Measurements from ENCODE around the gene MGAM2.

MGAM2 gene

DNA sequence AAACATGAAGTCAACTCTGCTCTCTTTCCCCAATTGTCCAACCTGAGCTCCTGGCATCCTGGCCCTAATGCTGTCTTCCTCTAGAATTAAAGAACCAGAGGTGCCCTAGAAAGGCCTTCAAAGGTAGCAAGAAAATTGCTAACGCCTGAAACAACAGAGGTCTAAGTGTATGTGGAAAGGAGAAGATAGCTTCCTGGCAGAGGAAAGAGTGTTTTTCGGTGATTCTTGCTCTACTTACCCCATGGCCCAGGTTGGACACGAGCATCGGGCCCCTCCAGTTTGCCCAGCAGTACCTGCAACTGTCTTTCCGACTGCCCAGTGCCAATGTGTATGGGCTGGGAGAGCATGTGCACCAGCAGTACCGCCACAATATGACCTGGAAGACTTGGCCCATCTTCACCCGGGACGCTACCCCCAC, 22.2 kb downstream of the MGAM2 start (continued):
- no peak for TF ChIP-seq ZFP30 (CRISPR knock-in tag; IDR thresholded peaks at IDR 0.05)
- no peak for TF ChIP-seq TOX (CRISPR knock-in tag; IDR thresholded peaks at IDR 0.05; ENCODE audit: borderline replicate concordance)
- no peak for TF ChIP-seq RARB (CRISPR knock-in tag; IDR thresholded peaks at IDR 0.05)
- TF ChIP-seq CSDC2 (CRISPR knock-in tag; IDR thresholded peaks at IDR 0.05), result no peak
- no peak for TF ChIP-seq TCF4 (CRISPR knock-in tag; IDR thresholded peaks at IDR 0.05; ENCODE audit: borderline replicate concordance)

DNA sequence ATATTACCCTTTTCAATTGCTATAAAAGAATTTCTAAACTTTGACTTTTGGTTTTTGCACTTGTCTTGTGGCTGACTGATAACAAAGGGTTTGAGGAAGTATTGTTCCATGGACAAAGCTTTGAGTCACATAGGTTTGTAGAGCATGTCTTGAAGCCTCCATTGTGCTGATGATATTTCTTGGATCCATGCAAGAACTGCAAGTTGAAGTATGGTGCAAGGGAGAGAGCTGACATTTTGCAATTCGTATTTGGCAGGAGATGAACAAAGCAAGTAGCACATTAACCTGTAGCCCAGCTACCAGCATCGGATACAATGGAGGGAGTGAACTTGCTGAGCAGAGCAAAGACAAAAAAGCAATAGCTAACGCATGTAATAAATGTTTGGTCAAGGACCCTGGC, 23.4 kb downstream of the MGAM2 start:
- TF ChIP-seq ZNF70 (CRISPR knock-in tag; IDR thresholded peaks at IDR 0.05) (no peak), ESRRG (CRISPR knock-in tag; IDR thresholded peaks at IDR 0.05) (no peak), OSR1 (CRISPR knock-in tag; IDR thresholded peaks at IDR 0.05) (no peak), TCF4 (CRISPR knock-in tag; IDR thresholded peaks at IDR 0.05; ENCODE audit: borderline replicate concordance) (no peak), ISL1 (CRISPR knock-in tag; IDR thresholded peaks at IDR 0.05) (no peak), BACH2 (CRISPR knock-in tag; IDR thresholded peaks at IDR 0.05; ENCODE audit: borderline replicate concordance) (no peak), RARB (CRISPR knock-in tag; IDR thresholded peaks at IDR 0.05) (no peak), ARNTL (CRISPR knock-in tag; IDR thresholded peaks at IDR 0.05; ENCODE audit: borderline replicate concordance, low read depth) (no peak), ZFP30 (CRISPR knock-in tag; IDR thresholded peaks at IDR 0.05) (no peak), PPARA (CRISPR knock-in tag; IDR thresholded peaks at IDR 0.05; ENCODE audit: borderline replicate concordance) (no peak), ZNF8 (CRISPR knock-in tag; IDR thresholded peaks at IDR 0.05) (no peak)
- TF ChIP-seq, protein P1, sequence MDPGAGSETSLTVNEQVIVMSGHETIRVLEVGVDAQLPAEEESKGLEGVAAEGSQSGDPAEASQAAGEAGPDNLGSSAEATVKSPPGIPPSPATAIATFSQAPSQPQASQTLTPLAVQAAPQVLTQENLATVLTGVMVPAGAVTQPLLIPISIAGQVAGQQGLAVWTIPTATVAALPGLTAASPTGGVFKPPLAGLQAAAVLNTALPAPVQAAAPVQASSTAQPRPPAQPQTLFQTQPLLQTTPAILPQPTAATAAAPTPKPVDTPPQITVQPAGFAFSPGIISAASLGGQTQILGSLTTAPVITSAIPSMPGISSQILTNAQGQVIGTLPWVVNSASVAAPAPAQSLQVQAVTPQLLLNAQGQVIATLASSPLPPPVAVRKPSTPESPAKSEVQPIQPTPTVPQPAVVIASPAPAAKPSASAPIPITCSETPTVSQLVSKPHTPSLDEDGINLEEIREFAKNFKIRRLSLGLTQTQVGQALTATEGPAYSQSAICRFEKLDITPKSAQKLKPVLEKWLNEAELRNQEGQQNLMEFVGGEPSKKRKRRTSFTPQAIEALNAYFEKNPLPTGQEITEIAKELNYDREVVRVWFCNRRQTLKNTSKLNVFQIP (CRISPR knock-in tag; IDR thresholded peaks at IDR 0.05; ENCODE audit: borderline replicate concordance, low read depth), result no peak
- no peak for ATAC-seq

DNA sequence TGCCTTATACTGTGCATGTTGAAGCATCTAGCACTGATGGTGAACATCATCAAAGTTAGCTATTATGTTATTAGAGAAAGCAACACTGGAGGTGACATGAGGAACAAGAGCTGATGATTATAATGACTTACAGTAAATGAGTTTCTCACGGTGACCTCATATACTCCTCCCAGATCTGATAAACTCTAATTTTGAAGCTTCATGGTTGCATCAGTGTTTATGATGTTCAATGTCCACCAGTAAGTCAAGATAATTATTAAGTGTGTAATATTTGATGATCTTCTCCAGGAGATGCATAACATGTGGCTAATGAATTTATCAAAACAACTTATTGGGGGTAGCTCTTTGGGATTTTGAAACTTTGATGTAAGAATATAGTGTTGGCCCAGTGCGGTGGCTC, 27.5 kb downstream of the MGAM2 start:
- TF ChIP-seq TOX (CRISPR knock-in tag; IDR thresholded peaks at IDR 0.05; ENCODE audit: borderline replicate concordance) (no peak), ZC3H10 (CRISPR knock-in tag; IDR thresholded peaks at IDR 0.05) (no peak), RARB (CRISPR knock-in tag; IDR thresholded peaks at IDR 0.05) (no peak)
- TF ChIP-seq, protein P1 (CRISPR knock-in tag; IDR thresholded peaks at IDR 0.05; ENCODE audit: borderline replicate concordance, low read depth), result no peak
- TF ChIP-seq, protein P2, sequence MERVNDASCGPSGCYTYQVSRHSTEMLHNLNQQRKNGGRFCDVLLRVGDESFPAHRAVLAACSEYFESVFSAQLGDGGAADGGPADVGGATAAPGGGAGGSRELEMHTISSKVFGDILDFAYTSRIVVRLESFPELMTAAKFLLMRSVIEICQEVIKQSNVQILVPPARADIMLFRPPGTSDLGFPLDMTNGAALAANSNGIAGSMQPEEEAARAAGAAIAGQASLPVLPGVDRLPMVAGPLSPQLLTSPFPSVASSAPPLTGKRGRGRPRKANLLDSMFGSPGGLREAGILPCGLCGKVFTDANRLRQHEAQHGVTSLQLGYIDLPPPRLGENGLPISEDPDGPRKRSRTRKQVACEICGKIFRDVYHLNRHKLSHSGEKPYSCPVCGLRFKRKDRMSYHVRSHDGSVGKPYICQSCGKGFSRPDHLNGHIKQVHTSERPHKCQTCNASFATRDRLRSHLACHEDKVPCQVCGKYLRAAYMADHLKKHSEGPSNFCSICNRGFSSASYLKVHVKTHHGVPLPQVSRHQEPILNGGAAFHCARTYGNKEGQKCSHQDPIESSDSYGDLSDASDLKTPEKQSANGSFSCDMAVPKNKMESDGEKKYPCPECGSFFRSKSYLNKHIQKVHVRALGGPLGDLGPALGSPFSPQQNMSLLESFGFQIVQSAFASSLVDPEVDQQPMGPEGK (CRISPR knock-in tag; IDR thresholded peaks at IDR 0.05; ENCODE audit: borderline replicate concordance), result no peak
- no peak for ATAC-seq

DNA sequence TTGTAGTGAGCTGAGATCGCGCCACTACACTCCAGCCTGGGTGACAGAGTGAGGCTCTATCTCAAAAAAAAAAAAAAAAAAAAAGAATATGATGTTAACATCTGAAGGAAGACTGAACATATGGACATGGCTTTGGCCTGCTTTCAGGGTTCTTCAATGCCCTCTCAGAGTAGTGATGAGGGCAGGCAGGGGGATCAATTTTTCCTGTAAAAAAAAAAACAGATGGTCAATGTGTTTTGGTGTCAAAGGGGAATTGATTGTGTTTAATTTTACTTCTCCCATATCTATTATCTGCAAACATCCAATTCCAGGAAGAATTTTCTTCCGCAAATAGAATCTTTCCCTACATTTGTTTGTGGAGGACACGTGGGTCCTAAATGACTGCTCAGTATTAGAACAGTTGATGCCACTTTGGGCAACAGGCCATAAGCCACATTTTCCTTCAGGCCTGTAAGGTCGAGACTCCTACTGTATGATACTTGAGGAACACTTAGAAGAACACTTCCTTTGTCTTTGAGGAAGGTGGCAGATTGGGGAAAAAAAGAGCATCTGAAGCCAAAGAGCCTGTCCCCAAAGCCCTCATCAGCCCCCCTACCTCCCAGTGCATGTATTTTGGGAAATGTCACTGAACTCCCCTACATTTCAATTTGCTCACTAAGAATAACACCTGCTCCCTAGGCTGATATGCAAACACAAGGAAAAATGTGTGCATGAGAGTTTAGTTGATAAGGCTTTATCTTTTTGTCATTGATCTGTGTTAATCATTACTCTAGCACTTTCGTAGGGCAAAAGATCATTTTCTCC, 28.3 kb downstream of the MGAM2 start:
- no peak for ATAC-seq
- TF ChIP-seq ZFP3 (CRISPR knock-in tag; IDR thresholded peaks at IDR 0.05), result no peak
- no peak for TF ChIP-seq BACH2 (CRISPR knock-in tag; IDR thresholded peaks at IDR 0.05; ENCODE audit: borderline replicate concordance)
- TF ChIP-seq TCF4 (CRISPR knock-in tag; IDR thresholded peaks at IDR 0.05; ENCODE audit: borderline replicate concordance), result no peak
- no peak for TF ChIP-seq ZNF565 (CRISPR knock-in tag; conservative IDR thresholded peaks at IDR 0.05; ENCODE audit: low read depth)
- TF ChIP-seq, protein P3, sequence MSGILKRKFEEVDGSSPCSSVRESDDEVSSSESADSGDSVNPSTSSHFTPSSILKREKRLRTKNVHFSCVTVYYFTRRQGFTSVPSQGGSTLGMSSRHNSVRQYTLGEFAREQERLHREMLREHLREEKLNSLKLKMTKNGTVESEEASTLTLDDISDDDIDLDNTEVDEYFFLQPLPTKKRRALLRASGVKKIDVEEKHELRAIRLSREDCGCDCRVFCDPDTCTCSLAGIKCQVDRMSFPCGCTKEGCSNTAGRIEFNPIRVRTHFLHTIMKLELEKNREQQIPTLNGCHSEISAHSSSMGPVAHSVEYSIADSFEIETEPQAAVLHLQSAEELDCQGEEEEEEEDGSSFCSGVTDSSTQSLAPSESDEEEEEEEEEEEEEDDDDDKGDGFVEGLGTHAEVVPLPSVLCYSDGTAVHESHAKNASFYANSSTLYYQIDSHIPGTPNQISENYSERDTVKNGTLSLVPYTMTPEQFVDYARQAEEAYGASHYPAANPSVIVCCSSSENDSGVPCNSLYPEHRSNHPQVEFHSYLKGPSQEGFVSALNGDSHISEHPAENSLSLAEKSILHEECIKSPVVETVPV (CRISPR knock-in tag; IDR thresholded peaks at IDR 0.05), result no peak
- TF ChIP-seq, protein P1 (CRISPR knock-in tag; IDR thresholded peaks at IDR 0.05; ENCODE audit: borderline replicate concordance, low read depth), result no peak
- TF ChIP-seq, protein P4, sequence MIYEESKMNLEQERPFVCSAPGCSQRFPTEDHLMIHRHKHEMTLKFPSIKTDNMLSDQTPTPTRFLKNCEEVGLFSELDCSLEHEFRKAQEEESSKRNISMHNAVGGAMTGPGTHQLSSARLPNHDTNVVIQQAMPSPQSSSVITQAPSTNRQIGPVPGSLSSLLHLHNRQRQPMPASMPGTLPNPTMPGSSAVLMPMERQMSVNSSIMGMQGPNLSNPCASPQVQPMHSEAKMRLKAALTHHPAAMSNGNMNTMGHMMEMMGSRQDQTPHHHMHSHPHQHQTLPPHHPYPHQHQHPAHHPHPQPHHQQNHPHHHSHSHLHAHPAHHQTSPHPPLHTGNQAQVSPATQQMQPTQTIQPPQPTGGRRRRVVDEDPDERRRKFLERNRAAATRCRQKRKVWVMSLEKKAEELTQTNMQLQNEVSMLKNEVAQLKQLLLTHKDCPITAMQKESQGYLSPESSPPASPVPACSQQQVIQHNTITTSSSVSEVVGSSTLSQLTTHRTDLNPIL (CRISPR knock-in tag; IDR thresholded peaks at IDR 0.05; ENCODE audit: low read depth), result no peak
- no peak for TF ChIP-seq TOX (CRISPR knock-in tag; IDR thresholded peaks at IDR 0.05; ENCODE audit: borderline replicate concordance)
- no peak for TF ChIP-seq SNAI2 (CRISPR knock-in tag; IDR thresholded peaks at IDR 0.05)
- TF ChIP-seq ZFP30 (CRISPR knock-in tag; IDR thresholded peaks at IDR 0.05), result no peak

Measured in SK-N-SH treated with all-trans-retinoic acid at 6 μM for 48 hours (cell line).